VCaP (cell line): ENCODE data around the gene MAFB.

Source experiments
- H3K27ac ChIP-seq: fragments of 450-650 bp; 2 replicates; pipeline ENCODE4 v1.5.1; 2017
- CTCF ChIP-seq: fragments of 450-650 bp; conservative IDR thresholded peaks from 2 replicates; pipeline ENCODE4 v1.5.1; 2017; ENCODE audit warnings: mild to moderate bottlenecking, moderate library complexity

The MAFB gene

GRCh38 chr20:40638414-40638813 lies 50.6 kb downstream of the MAFB start:
- no peak overlapping the region for H3K27ac ChIP-seq
- no peak for TF ChIP-seq CTCF

- TF ChIP-seq CTCF = no peak
- no peak overlapping the region for H3K27ac ChIP-seq
Measured at GRCh38 chr20:40637176-40637575, 51.9 kb downstream of the MAFB start.

GRCh38 chr20:40636486-40636885 lies 52.5 kb downstream of the MAFB start:
- H3K27ac ChIP-seq = no peak overlapping the region
- TF ChIP-seq CTCF = no peak

DNA sequence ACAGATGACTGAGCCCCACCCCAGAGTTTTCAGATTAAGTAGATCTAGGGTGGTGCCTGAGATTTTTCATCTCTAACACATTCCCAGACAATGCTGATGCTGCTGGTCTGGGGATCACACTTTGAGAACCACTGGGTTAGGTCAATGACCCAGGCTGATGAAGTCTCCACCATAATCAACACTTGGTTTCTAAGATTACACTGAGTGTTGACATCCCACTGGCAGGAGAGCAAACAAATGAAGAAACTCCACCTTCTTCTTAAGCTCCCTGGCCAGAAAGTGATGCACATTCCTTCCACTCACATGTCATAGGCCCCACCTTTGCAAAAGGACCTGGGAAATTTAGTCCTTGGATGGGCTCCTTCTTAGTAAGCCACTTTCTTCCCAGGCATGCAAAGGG lies 53.1 kb downstream of the MAFB start:
- no peak for TF ChIP-seq CTCF
- no peak overlapping the region for H3K27ac ChIP-seq
